Measurements from ENCODE around the gene GADD45A.

GADD45A gene

DNA sequence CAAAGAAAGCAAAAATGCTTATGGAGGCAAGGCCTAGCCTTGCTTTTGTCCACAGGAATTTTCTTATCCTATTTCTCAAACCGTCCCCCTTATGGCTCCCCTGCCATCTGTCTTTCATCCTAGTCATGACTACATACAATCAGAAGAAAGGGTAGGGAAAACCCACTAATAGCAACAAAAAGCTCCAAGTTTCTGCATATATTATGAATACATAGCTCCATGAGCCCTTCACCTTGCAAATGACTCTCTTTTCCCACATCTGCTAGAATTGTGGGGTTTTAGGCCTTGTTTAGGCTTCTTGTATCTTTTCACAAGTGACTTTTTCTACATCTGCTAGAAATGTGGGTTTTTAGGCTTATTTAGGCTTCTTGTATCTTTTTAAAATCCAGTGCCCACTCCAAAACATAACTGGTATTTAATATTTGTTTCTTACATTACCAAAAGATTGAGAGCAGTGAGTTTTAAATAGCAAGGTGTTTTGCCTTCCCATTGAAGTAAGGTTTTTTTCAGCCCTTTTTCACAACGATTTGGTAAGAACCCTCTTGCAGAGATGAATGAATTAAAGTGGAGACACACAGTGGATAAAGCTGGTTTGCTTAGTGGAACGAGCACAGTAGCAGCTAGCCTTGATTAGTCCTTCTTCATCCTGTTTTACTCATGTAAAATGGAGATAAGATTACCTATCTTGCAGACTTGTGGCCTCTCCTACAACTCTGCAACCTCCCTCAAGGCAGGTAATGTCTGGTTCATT, 4.4 kb downstream of the GADD45A start:
- TF ChIP-seq POLR2AphosphoS5 (IDR thresholded peaks at IDR 0.05; ENCODE audit: borderline replicate concordance, low read depth, low read length) (no peak), FOXP2 (optimal IDR thresholded peaks at IDR 0.05; ENCODE audit: control extremely low read depth, extremely low read length, insufficient read depth) (no peak), EZH2 (IDR thresholded peaks at IDR 0.05) (no peak)
- Histone ChIP-seq H3K36me3 (ENCODE audit: insufficient read depth, low read length) (peaks cover 16% of the 10 kb centered on the region), H3K9ac (ENCODE audit: insufficient read length) (no peak overlapping the region), H3K9me3 (ENCODE audit: low read depth, low read length) (no peaks in the 10 kb centered on the region), H3K27ac (no peak overlapping the region), H3K4me3 (no peak overlapping the region)
- DNase-seq (ENCODE audit: low read depth, low spot score), result no peak

GRCh38 chr1:67690018-67690363, 5.0 kb downstream of the GADD45A start:
- Histone ChIP-seq H3K4me3 (no peak overlapping the region), H3K27ac (no peak overlapping the region), H3K9me3 (ENCODE audit: low read depth, low read length) (no peaks in the 10 kb centered on the region), H3K36me3 (ENCODE audit: insufficient read depth, low read length) (peaks cover 16% of the 10 kb centered on the region), H3K9ac (ENCODE audit: insufficient read length) (no peak overlapping the region)
- TF ChIP-seq POLR2AphosphoS5 (IDR thresholded peaks at IDR 0.05; ENCODE audit: borderline replicate concordance, low read depth, low read length), result no peak
- TF ChIP-seq EZH2 (IDR thresholded peaks at IDR 0.05), result no peak
- no peak for TF ChIP-seq FOXP2 (optimal IDR thresholded peaks at IDR 0.05; ENCODE audit: control extremely low read depth, extremely low read length, insufficient read depth)
- DNase-seq (ENCODE audit: low read depth, low spot score), result no peak

GRCh38 chr1:67690411-67690810, 5.4 kb downstream of the GADD45A start:
- Histone ChIP-seq H3K4me3 (no peak overlapping the region), H3K9me3 (ENCODE audit: low read depth, low read length) (no peaks in the 10 kb centered on the region), H3K36me3 (ENCODE audit: insufficient read depth, low read length) (peaks cover 16% of the 10 kb centered on the region), H3K9ac (ENCODE audit: insufficient read length) (no peak overlapping the region), H3K27ac (no peak overlapping the region)
- TF ChIP-seq FOXP2 (optimal IDR thresholded peaks at IDR 0.05; ENCODE audit: control extremely low read depth, extremely low read length, insufficient read depth), result no peak
- TF ChIP-seq EZH2 (IDR thresholded peaks at IDR 0.05), result no peak
- no peak for DNase-seq (ENCODE audit: low read depth, low spot score)

GRCh38 chr1:67691712-67692111, 6.7 kb downstream of the GADD45A start:
- TF ChIP-seq EZH2 (IDR thresholded peaks at IDR 0.05), result no peak
- no peak for TF ChIP-seq POLR2AphosphoS5 (IDR thresholded peaks at IDR 0.05; ENCODE audit: borderline replicate concordance, low read depth, low read length)
- TF ChIP-seq FOXP2 (optimal IDR thresholded peaks at IDR 0.05; ENCODE audit: control extremely low read depth, extremely low read length, insufficient read depth), result no peak
- Histone ChIP-seq H3K9me3 (ENCODE audit: low read depth, low read length) (no peaks in the 10 kb centered on the region), H3K4me3 (no peak overlapping the region), H3K9ac (ENCODE audit: insufficient read length) (no peak overlapping the region), H3K27ac (no peak overlapping the region), H3K36me3 (ENCODE audit: insufficient read depth, low read length) (peaks cover 16% of the 10 kb centered on the region)
- DNase-seq (ENCODE audit: low read depth, low spot score), result no peak

DNA sequence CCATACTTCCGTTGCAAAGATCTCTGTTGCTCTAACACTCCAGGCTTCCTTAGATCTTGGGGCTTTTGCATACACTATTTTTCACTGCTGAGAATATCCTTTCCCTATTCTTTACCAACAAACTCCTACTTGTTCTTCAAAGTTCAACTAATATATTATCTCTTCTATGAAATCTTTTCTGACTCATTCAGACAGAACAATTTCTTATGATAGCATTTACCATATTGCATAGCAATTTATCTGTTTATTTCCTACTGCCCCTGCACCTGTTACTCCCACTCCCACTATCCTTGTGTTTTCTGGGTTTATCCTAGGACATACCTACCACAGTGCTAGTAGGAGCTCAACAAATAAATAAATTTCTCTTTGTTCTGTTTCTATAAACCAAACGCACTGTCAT, 11.0 kb downstream of the GADD45A start:
- no peak for TF ChIP-seq POLR2AphosphoS5 (IDR thresholded peaks at IDR 0.05; ENCODE audit: borderline replicate concordance, low read depth, low read length)
- no peak for TF ChIP-seq EZH2 (IDR thresholded peaks at IDR 0.05)
- TF ChIP-seq FOXP2 (optimal IDR thresholded peaks at IDR 0.05; ENCODE audit: control extremely low read depth, extremely low read length, insufficient read depth), result no peak
- Histone ChIP-seq H3K36me3 (ENCODE audit: insufficient read depth, low read length) (no peaks in the 10 kb centered on the region), H3K9me3 (ENCODE audit: low read depth, low read length) (no peaks in the 10 kb centered on the region), H3K4me3 (no peak overlapping the region), H3K9ac (ENCODE audit: insufficient read length) (no peak overlapping the region), H3K27ac (no peak overlapping the region)
- DNase-seq (ENCODE audit: low read depth, low spot score), result no peak

- Histone ChIP-seq H3K36me3 (ENCODE audit: insufficient read depth, low read length) (no peaks in the 10 kb centered on the region), H3K9me3 (ENCODE audit: low read depth, low read length) (no peaks in the 10 kb centered on the region), H3K27ac (no peak overlapping the region), H3K4me3 (no peak overlapping the region), H3K9ac (ENCODE audit: insufficient read length) (no peak overlapping the region)
- no peak for TF ChIP-seq FOXP2 (optimal IDR thresholded peaks at IDR 0.05; ENCODE audit: control extremely low read depth, extremely low read length, insufficient read depth)
- TF ChIP-seq EZH2 (IDR thresholded peaks at IDR 0.05), result no peak
- TF ChIP-seq POLR2AphosphoS5 (IDR thresholded peaks at IDR 0.05; ENCODE audit: borderline replicate concordance, low read depth, low read length), result no peak
- no peak for DNase-seq (ENCODE audit: low read depth, low spot score)
Measured at GRCh38 chr1:67696708-67697107, 11.7 kb downstream of the GADD45A start.

DNA sequence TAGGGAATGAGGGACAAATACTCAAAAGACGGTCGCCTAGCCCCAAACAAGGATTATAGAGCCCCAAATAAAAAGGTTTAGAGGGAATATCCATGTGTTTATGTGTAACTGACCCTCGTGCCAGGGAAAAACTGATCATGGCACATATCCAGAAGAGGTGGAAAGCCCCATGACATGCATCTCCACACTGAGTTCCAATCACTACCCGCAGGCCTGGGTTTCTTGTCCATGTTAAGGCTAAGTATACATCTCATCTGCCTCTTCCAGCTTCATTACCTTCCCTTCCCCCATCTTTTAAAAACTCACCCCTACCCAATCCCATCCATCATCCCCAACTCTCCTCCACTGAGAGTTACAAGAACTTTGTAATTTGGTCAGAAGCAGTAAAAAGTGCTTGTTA, 15.2 kb downstream of the GADD45A start:
- Histone ChIP-seq H3K9ac (ENCODE audit: insufficient read length) (no peak overlapping the region), H3K36me3 (ENCODE audit: insufficient read depth, low read length) (no peaks in the 10 kb centered on the region), H3K9me3 (ENCODE audit: low read depth, low read length) (no peaks in the 10 kb centered on the region), H3K4me3 (no peak overlapping the region), H3K27ac (no peak overlapping the region)
- DNase-seq (ENCODE audit: low read depth, low spot score), result no peak
- no peak for TF ChIP-seq POLR2AphosphoS5 (IDR thresholded peaks at IDR 0.05; ENCODE audit: borderline replicate concordance, low read depth, low read length)
- no peak for TF ChIP-seq EZH2 (IDR thresholded peaks at IDR 0.05)
- no peak for TF ChIP-seq FOXP2 (optimal IDR thresholded peaks at IDR 0.05; ENCODE audit: control extremely low read depth, extremely low read length, insufficient read depth)

DNA sequence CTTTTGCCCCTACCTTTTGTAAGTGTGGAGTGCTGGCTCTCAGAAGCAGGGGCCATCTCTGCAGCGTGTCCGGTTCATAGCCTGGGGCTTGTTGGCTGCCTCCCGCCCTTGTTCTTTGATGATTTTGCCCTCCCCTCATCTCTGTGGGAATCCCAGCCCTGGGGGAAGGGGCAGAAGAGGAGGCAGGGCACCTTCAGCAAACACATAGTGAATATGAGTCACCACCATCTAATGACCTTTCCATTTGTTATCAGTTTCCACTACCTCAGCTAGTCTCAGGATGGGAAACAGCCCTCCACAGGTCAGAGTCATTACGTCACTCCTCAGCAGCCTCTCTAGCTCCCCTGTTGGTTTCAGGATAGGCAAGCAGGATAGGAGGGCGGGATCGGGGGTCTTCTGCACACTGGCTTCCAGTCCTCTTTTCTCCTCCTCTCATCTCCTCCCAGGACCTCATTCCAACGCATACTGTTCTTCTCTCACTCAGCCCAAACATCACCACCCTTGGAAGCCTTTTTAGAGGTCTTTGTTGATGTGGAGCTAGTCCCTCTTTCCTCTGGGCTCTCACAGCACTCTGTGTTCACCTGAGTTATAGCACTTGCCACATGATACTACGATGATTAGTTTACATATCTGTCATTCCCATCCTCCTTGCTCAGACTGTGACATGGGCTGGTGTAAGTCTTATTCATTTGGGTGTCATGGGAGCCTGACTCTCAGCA, 15.8 kb downstream of the GADD45A start:
- Histone ChIP-seq H3K36me3 (ENCODE audit: insufficient read depth, low read length) (no peaks in the 10 kb centered on the region), H3K27ac (no peak overlapping the region), H3K9ac (ENCODE audit: insufficient read length) (no peak overlapping the region), H3K4me3 (no peak overlapping the region), H3K9me3 (ENCODE audit: low read depth, low read length) (no peaks in the 10 kb centered on the region)
- no peak for DNase-seq (ENCODE audit: low read depth, low spot score)
- TF ChIP-seq FOXP2 (optimal IDR thresholded peaks at IDR 0.05; ENCODE audit: control extremely low read depth, extremely low read length, insufficient read depth) (no peak), POLR2AphosphoS5 (IDR thresholded peaks at IDR 0.05; ENCODE audit: borderline replicate concordance, low read depth, low read length) (no peak), EZH2 (IDR thresholded peaks at IDR 0.05) (no peak)

All from SK-N-MC (cell line).